Activated CD8-positive, alpha-beta T cell treated with anti-CD3 and anti-CD28 coated beads, Interleukin-2, amount 10 ng/mL, durations not matched to agents 7 days and 5 days (primary cell): Measurements from ENCODE around the gene LSMEM2. TPM values are rescaled to one million over a fixed set of nuclear protein-coding genes. Genes with fewer than 3 reads are reported as not detected.

ENCODE experiments used
- ATAC-seq: fragments of 150-1000 bp; cut with Tn5 transposase; one replicate; pipeline ENCODE4 v1.10.0; 2021; ENCODE audit warnings: moderate library complexity
- CTCF ChIA-PET: fragments of 350-600 bp; sonication (Branson Sonifier 250); formaldehyde crosslinking; loops from one replicate; lab custom pipeline; 2021; ENCODE audit warnings: antibody characterized with exemption; lab: Charles Lee
- POLR2A ChIA-PET: fragments of 350-600 bp; sonication (Branson Sonifier 250); formaldehyde crosslinking; loops from one replicate; lab custom pipeline; 2021; ENCODE audit warnings: antibody characterized with exemption; lab: Charles Lee
- DNase-seq: peaks from one replicate; pipeline ENCODE4 v3.0.0-alpha.2; 2020
- H3K27ac Mint-ChIP-seq: one replicate; pipeline ENCODE4 v1.8.0; 2021; ENCODE audit warnings: mild to moderate bottlenecking, mixed read lengths
- H3K27me3 Mint-ChIP-seq: one replicate; pipeline ENCODE4 v1.8.0; 2021; ENCODE audit warnings: low read depth, mixed read lengths
- H3K36me3 Mint-ChIP-seq: one replicate; pipeline ENCODE4 v1.8.0; 2021; ENCODE audit warnings: low read depth, mixed read lengths
- H3K4me1 Mint-ChIP-seq: one replicate; pipeline ENCODE4 v1.8.0; 2021; ENCODE audit warnings: low read depth, mixed read lengths
- H3K4me3 Mint-ChIP-seq: one replicate; pipeline ENCODE4 v1.8.0; 2021; ENCODE audit warnings: mild to moderate bottlenecking, mixed read lengths
- H3K9me3 Mint-ChIP-seq: one replicate; pipeline ENCODE4 v1.8.0; 2022; ENCODE audit warnings: mixed read lengths; ENCODE audit not compliant: insufficient read depth
- total RNA-seq, 2 experiments: library from RNA; stranded (reverse); gene quantifications; one replicate each; pipeline ENCODE4 v1.2.3, GENCODE V29; 2021

The LSMEM2 gene
- total RNA-seq, 2 experiments from 2014 or later = not detected

GRCh38 chr3:50245831-50246516, 32.9 kb upstream of the LSMEM2 start:
- ATAC-seq (peak; percentile 83), DNase-seq (peak; percentile 96)
- Mint-ChIP-seq H3K4me3 (peak overlapping the region; percentile 76), H3K36me3 (peaks cover 41% of the 10 kb centered on the region), H3K27ac (peak overlapping the region; percentile 91), H3K27me3 (no peaks in the 10 kb centered on the region), H3K4me1 (peaks cover 74% of the 10 kb centered on the region), H3K9me3 (no peaks in the 10 kb centered on the region)
- ChIA-PET CTCF (interaction anchor here (0.6 to 5.0 kb wide), 41 partner anchors 8 to 388 kb away, joined by 3 to 180 read pairs (median 6); partner anchors contain the start of genes GNAI2, GNAT1, HYAL2 and HYAL3), POLR2A (interaction anchor here (0.7 to 2.7 kb wide), 5 partner anchors 9 to 82 kb away, joined by 3 to 24 read pairs (median 5); partner anchors contain the start of genes GNAI2, HYAL3, NAA80 and TUSC2)

- DNase-seq (peak; percentile 93), ATAC-seq (peak; percentile 81)
- peak overlapping the region; percentile 91 for H3K27ac Mint-ChIP-seq
- CTCF ChIA-PET = interaction anchor here (0.6 to 5.0 kb wide), 44 partner anchors 8 to 388 kb away, joined by 3 to 180 read pairs (median 5); partner anchors contain the start of genes GNAI2, GNAT1, HYAL2 and HYAL3
- peaks cover 42% of the 10 kb centered on the region for H3K36me3 Mint-ChIP-seq
- no peaks in the 10 kb centered on the region for H3K9me3 Mint-ChIP-seq
- peak overlapping the region; percentile 76 for H3K4me3 Mint-ChIP-seq
- no peaks in the 10 kb centered on the region for H3K27me3 Mint-ChIP-seq
- peaks cover 73% of the 10 kb centered on the region for H3K4me1 Mint-ChIP-seq
- POLR2A ChIA-PET = interaction anchor here (0.7 to 2.7 kb wide), 6 partner anchors 10 to 81 kb away, joined by 3 to 24 read pairs (median 5); partner anchors contain the start of genes GNAI2, HYAL3, NAA80 and TUSC2
These were observed 32.4 kb upstream of the LSMEM2 start for GRCh38 chr3:50246517-50246954.

GRCh38 chr3:50248387-50248786, 30.5 kb upstream of the LSMEM2 start:
- no peaks in the 10 kb centered on the region for H3K27me3 Mint-ChIP-seq
- ATAC-seq (no peak), DNase-seq (no peak)
- ChIA-PET CTCF (interaction anchor here (0.6 to 2.9 kb wide), 3 partner anchors 11 to 54 kb away, joined by 3 to 180 read pairs (median 3); no protein-coding TSS in a partner anchor), POLR2A (no interaction called here)
- H3K4me3 Mint-ChIP-seq = no peak overlapping the region
- peak overlapping the region; percentile 90 for H3K27ac Mint-ChIP-seq
- H3K9me3 Mint-ChIP-seq = no peaks in the 10 kb centered on the region
- H3K36me3 Mint-ChIP-seq = peaks cover 40% of the 10 kb centered on the region
- peaks cover 55% of the 10 kb centered on the region for H3K4me1 Mint-ChIP-seq

- Mint-ChIP-seq H3K27ac (no peak overlapping the region), H3K4me3 (no peak overlapping the region), H3K27me3 (no peaks in the 10 kb centered on the region), H3K36me3 (peaks cover 41% of the 10 kb centered on the region), H3K9me3 (no peaks in the 10 kb centered on the region), H3K4me1 (peaks cover 49% of the 10 kb centered on the region)
- DNase-seq (no peak), ATAC-seq (no peak)
- ChIA-PET POLR2A (interaction anchor here (0.9 to 1.5 kb wide), 2 partner anchors 14 to 22 kb away, joined by 3 to 5 read pairs; partner anchors contain the start of gene GNAI2), CTCF (interaction anchor here (1.2 to 1.9 kb wide), 3 partner anchors 10 to 23 kb away, joined by 4 to 10 read pairs (median 5); no protein-coding TSS in a partner anchor)
These were observed 29.4 kb upstream of the LSMEM2 start for GRCh38 chr3:50249457-50249856.

GRCh38 chr3:50250514-50250913, 28.4 kb upstream of the LSMEM2 start:
- peaks cover 40% of the 10 kb centered on the region for H3K4me1 Mint-ChIP-seq
- no peaks in the 10 kb centered on the region for H3K9me3 Mint-ChIP-seq
- ChIA-PET POLR2A (interaction anchor here (0.9 to 1.5 kb wide), 2 partner anchors 11 to 15 kb away, joined by 4 to 5 read pairs; partner anchors contain the start of gene GNAI2), CTCF (interaction anchor here (0.8 to 1.9 kb wide), 5 partner anchors 9 to 55 kb away, joined by 3 to 10 read pairs (median 4); no protein-coding TSS in a partner anchor)
- peaks cover 48% of the 10 kb centered on the region for H3K36me3 Mint-ChIP-seq
- H3K27ac Mint-ChIP-seq = peak overlapping the region; percentile 37
- H3K27me3 Mint-ChIP-seq = no peaks in the 10 kb centered on the region
- DNase-seq (no peak), ATAC-seq (no peak)
- no peak overlapping the region for H3K4me3 Mint-ChIP-seq

GRCh38 chr3:50251220-50251619, 27.7 kb upstream of the LSMEM2 start:
- peaks cover 33% of the 10 kb centered on the region for H3K4me1 Mint-ChIP-seq
- ATAC-seq (no peak), DNase-seq (no peak)
- peak overlapping the region; percentile 18 for H3K27ac Mint-ChIP-seq
- CTCF ChIA-PET = interaction anchor here (1.0 to 1.2 kb wide), 2 partner anchors 8 to 9 kb away, joined by 3 to 4 read pairs; no protein-coding TSS in a partner anchor
- no peaks in the 10 kb centered on the region for H3K27me3 Mint-ChIP-seq
- H3K4me3 Mint-ChIP-seq = no peak overlapping the region
- H3K9me3 Mint-ChIP-seq = no peaks in the 10 kb centered on the region
- POLR2A ChIA-PET = no interaction called here
- peaks cover 48% of the 10 kb centered on the region for H3K36me3 Mint-ChIP-seq

- peaks cover 4% of the 10 kb centered on the region for H3K9me3 Mint-ChIP-seq
- no peaks in the 10 kb centered on the region for H3K27me3 Mint-ChIP-seq
- DNase-seq (no peak), ATAC-seq (no peak)
- H3K36me3 Mint-ChIP-seq = peaks cover 64% of the 10 kb centered on the region
- POLR2A ChIA-PET = no interaction called here
- H3K4me3 Mint-ChIP-seq = no peak overlapping the region
- no peak overlapping the region for H3K27ac Mint-ChIP-seq
- CTCF ChIA-PET = interaction anchor here (0.8 to 3.6 kb wide), 2 partner anchors 8 to 27 kb away, joined by 4 to 22 read pairs; no protein-coding TSS in a partner anchor
- peaks cover 14% of the 10 kb centered on the region for H3K4me1 Mint-ChIP-seq
These were observed 24.2 kb upstream of the LSMEM2 start for GRCh38 chr3:50254577-50255250.

- POLR2A ChIA-PET = no interaction called here
- no peak overlapping the region for H3K27ac Mint-ChIP-seq
- H3K4me1 Mint-ChIP-seq = peaks cover 15% of the 10 kb centered on the region
- no peak overlapping the region for H3K4me3 Mint-ChIP-seq
- CTCF ChIA-PET = interaction anchor here (1.6 to 3.6 kb wide), 3 partner anchors 8 to 60 kb away, joined by 5 to 22 read pairs (median 21); no protein-coding TSS in a partner anchor
- peaks cover 4% of the 10 kb centered on the region for H3K9me3 Mint-ChIP-seq
- H3K36me3 Mint-ChIP-seq = peaks cover 59% of the 10 kb centered on the region
- DNase-seq (no peak), ATAC-seq (no peak)
- no peaks in the 10 kb centered on the region for H3K27me3 Mint-ChIP-seq
These were observed 23.7 kb upstream of the LSMEM2 start for GRCh38 chr3:50255251-50255615.

- CTCF ChIA-PET = interaction anchor here (0.7 to 4.2 kb wide), 5 partner anchors 10 to 62 kb away, joined by 3 to 45 read pairs (median 21); no protein-coding TSS in a partner anchor
- H3K27ac Mint-ChIP-seq = no peak overlapping the region
- POLR2A ChIA-PET = interaction anchor here (0.7 kb wide), 1 partner anchor 68 kb away, joined by 3 read pairs; no protein-coding TSS in a partner anchor
- peaks cover 50% of the 10 kb centered on the region for H3K36me3 Mint-ChIP-seq
- DNase-seq (peak; percentile 54), ATAC-seq (no peak)
- no peak overlapping the region for H3K4me3 Mint-ChIP-seq
- no peaks in the 10 kb centered on the region for H3K27me3 Mint-ChIP-seq
- H3K4me1 Mint-ChIP-seq = peaks cover 12% of the 10 kb centered on the region
- peaks cover 4% of the 10 kb centered on the region for H3K9me3 Mint-ChIP-seq
These were observed 21.7 kb upstream of the LSMEM2 start for GRCh38 chr3:50256978-50257890.

GRCh38 chr3:50258029-50258680, 20.7 kb upstream of the LSMEM2 start:
- ATAC-seq (no peak), DNase-seq (no peak)
- H3K27me3 Mint-ChIP-seq = no peaks in the 10 kb centered on the region
- peaks cover 12% of the 10 kb centered on the region for H3K4me1 Mint-ChIP-seq
- POLR2A ChIA-PET = no interaction called here
- no peak overlapping the region for H3K4me3 Mint-ChIP-seq
- H3K36me3 Mint-ChIP-seq = peaks cover 50% of the 10 kb centered on the region
- H3K27ac Mint-ChIP-seq = peak overlapping the region; percentile 39
- CTCF ChIA-PET = interaction anchor here (0.8 to 4.2 kb wide), 6 partner anchors 12 to 31 kb away, joined by 3 to 45 read pairs (median 4); partner anchors contain the start of gene GNAI2
- peaks cover 4% of the 10 kb centered on the region for H3K9me3 Mint-ChIP-seq
